Osteoblast (primary cell): ENCODE measurements around the gene RB1. TPM values are rescaled to one million over a fixed set of nuclear protein-coding genes. Genes with fewer than 3 reads are reported as not detected.

Source experiments
- DNase-seq: peaks from one replicate; pipeline ENCODE4 v3.0.0; 2011; ENCODE audit warnings: low spot score, mixed read lengths; ENCODE audit not compliant: insufficient read length; ENCODE audit errors: missing footprints
- H2AFZ ChIP-seq: 2 replicates; pipeline ENCODE4 v1.6.0; 2011; ENCODE audit warnings: mild to moderate bottlenecking, low read length
- H3K27ac ChIP-seq: 2 replicates; pipeline ENCODE4 v1.5.1; 2011; ENCODE audit warnings: mild to moderate bottlenecking, low read depth, low read length, moderate library complexity
- H3K27me3 ChIP-seq: 2 replicates; pipeline ENCODE4 v1.6.0; 2012; ENCODE audit warnings: mild to moderate bottlenecking, control low read depth, inconsistent platforms, low read length, moderate library complexity; ENCODE audit not compliant: insufficient read depth
- H3K36me3 ChIP-seq: 2 replicates; pipeline ENCODE4 v1.5.1; 2011; ENCODE audit warnings: mild to moderate bottlenecking, low read length, control low read depth, moderate library complexity; ENCODE audit not compliant: insufficient read depth
- H3K4me1 ChIP-seq: 2 replicates; pipeline ENCODE4 v1.5.1; 2011; ENCODE audit warnings: mild to moderate bottlenecking, low read length, control low read depth, moderate library complexity; ENCODE audit not compliant: insufficient read depth
- H3K4me2 ChIP-seq: 2 replicates; pipeline ENCODE4 v1.6.0; 2011; ENCODE audit warnings: mild to moderate bottlenecking, low read length; ENCODE audit not compliant: insufficient read depth
- H3K4me3 ChIP-seq: fragments of 200-600 bp; sonication (generic); 3 replicates; pipeline ENCODE4 v1.5.1; 2012; ENCODE audit warnings: mild to moderate bottlenecking, low read length, inconsistent platforms; ENCODE audit not compliant: insufficient read depth
- H3K79me2 ChIP-seq: 2 replicates; pipeline ENCODE4 v1.6.0; 2012; ENCODE audit warnings: mild to moderate bottlenecking, low read length, control low read depth, inconsistent platforms; ENCODE audit not compliant: insufficient read depth
- H3K9me3 ChIP-seq: 2 replicates; pipeline ENCODE4 v1.5.1; 2011; ENCODE audit warnings: low read depth, low read length, control low read depth
- H4K20me1 ChIP-seq: 2 replicates; pipeline ENCODE4 v1.6.0; 2012; ENCODE audit warnings: mild to moderate bottlenecking, low read length, control low read depth; ENCODE audit not compliant: insufficient read depth
- total RNA-seq: library from RNA; depleted of rRNA; stranded (reverse); fragments of >200 nt; gene quantifications from 2 replicates; pipeline ENCODE4 v1.2.3, GENCODE V29; 2012
- TF ChIP-seq, protein P1 (sequence below): IDR thresholded peaks from 2 replicates; pipeline ENCODE4 v1.5.1; 2011; ENCODE audit warnings: mild to moderate bottlenecking, low read depth, low read length, moderate library complexity; ENCODE audit errors: extremely low read depth

RB1 gene
- total RNA-seq, 1 donor = 33.3 TPM

DNA sequence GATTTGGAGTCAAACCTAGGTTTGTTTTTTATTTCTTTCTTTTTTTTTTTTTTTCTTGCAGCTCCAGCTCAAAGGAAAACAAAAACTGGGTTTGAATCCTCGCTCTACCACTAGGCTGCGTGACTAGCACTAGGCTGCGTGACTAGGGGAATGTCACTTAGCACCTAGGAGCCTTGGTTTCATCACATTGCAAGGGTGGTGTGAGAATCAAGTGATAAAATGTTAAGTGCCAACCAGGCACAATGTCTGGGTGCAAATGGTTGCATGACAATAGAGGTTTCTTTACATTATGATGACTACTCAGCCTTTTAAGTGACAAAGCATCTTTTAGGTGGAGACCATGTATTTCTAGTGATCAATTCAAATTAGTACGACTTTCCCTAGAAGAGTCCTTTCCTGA is 201.5 kb downstream of the RB1 start:
- TF ChIP-seq, protein P1, sequence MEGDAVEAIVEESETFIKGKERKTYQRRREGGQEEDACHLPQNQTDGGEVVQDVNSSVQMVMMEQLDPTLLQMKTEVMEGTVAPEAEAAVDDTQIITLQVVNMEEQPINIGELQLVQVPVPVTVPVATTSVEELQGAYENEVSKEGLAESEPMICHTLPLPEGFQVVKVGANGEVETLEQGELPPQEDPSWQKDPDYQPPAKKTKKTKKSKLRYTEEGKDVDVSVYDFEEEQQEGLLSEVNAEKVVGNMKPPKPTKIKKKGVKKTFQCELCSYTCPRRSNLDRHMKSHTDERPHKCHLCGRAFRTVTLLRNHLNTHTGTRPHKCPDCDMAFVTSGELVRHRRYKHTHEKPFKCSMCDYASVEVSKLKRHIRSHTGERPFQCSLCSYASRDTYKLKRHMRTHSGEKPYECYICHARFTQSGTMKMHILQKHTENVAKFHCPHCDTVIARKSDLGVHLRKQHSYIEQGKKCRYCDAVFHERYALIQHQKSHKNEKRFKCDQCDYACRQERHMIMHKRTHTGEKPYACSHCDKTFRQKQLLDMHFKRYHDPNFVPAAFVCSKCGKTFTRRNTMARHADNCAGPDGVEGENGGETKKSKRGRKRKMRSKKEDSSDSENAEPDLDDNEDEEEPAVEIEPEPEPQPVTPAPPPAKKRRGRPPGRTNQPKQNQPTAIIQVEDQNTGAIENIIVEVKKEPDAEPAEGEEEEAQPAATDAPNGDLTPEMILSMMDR = no peak
- Histone ChIP-seq H2AFZ (no peak overlapping the region), H3K4me3 (no peak overlapping the region), H3K4me1 (peaks cover 11% of the 10 kb centered on the region), H3K27me3 (no peaks in the 10 kb centered on the region), H4K20me1 (no peaks in the 10 kb centered on the region), H3K9me3 (no peaks in the 10 kb centered on the region), H3K27ac (no peak overlapping the region), H3K36me3 (no peaks in the 10 kb centered on the region), H3K79me2 (no peaks in the 10 kb centered on the region), H3K4me2 (no peak overlapping the region)
- no peak for DNase-seq

DNA sequence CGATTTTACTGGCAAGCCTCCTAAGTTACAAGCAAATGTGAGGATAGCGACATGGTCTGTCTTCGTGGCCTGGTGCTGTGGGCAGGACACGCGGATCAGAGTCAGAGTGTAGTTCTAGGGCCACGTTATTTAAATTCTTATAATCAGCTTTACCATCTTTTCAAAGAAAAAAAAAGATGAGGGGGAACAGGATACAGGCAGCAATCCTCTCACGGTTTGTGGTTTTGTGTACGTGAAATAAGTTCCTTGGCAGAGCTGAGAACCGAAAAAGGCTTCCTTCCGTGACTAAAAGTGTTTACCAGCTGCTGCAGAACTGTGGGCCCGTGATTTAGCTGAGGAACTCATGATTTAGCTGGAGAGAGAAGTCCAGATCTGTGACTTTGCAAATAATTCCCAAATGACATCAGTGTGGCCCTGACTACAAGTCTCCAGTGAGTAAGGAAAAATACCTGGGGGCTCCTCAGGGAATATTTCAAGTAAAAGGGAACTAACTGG is 202.1 kb downstream of the RB1 start:
- Histone ChIP-seq H3K4me3 (no peak overlapping the region), H3K79me2 (no peaks in the 10 kb centered on the region), H3K9me3 (no peaks in the 10 kb centered on the region), H2AFZ (no peak overlapping the region), H3K4me2 (no peak overlapping the region), H3K27me3 (no peaks in the 10 kb centered on the region), H4K20me1 (no peaks in the 10 kb centered on the region), H3K27ac (peak overlapping the region; percentile 36), H3K4me1 (peaks cover 7% of the 10 kb centered on the region), H3K36me3 (no peaks in the 10 kb centered on the region)
- no peak for DNase-seq
- TF ChIP-seq, protein P1 = no peak

DNA sequence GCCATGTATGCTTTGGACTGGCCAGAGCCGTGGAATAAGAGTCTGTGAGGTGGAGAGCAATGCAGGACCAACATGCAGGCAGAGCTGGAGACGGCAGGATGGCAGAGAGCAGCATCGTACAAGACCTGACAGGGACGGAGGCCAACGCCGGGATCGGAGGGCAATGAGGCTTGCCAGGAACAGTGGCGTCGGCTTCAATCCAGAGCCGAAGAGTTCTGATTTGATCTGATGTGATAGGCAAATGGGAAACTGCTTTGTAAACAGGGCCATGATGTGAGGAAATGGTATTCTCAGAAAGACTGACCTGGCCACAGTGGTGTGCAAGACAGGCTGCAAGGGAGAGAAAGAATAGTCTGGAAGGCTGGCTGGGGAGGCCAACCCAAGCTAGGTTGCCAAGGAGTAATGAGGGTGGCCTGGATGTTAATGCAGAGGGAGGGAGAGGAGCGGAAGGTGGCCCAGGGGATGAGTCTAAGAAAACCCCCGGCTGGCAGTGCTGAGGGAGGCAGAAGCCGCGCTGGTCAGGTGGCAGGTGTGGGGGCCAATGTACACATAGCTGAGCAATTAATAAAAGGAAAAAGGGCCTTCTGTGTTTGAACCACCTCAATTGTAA is 202.6 kb downstream of the RB1 start:
- Histone ChIP-seq H3K4me2 (no peak overlapping the region), H3K4me3 (no peak overlapping the region), H3K27ac (peak overlapping the region; percentile 36), H3K9me3 (no peaks in the 10 kb centered on the region), H3K79me2 (no peaks in the 10 kb centered on the region), H2AFZ (peak overlapping the region; percentile 9), H3K4me1 (peaks cover 2% of the 10 kb centered on the region), H4K20me1 (no peaks in the 10 kb centered on the region), H3K27me3 (no peaks in the 10 kb centered on the region), H3K36me3 (no peaks in the 10 kb centered on the region)
- TF ChIP-seq, protein P1 = no peak
- no peak for DNase-seq

DNA sequence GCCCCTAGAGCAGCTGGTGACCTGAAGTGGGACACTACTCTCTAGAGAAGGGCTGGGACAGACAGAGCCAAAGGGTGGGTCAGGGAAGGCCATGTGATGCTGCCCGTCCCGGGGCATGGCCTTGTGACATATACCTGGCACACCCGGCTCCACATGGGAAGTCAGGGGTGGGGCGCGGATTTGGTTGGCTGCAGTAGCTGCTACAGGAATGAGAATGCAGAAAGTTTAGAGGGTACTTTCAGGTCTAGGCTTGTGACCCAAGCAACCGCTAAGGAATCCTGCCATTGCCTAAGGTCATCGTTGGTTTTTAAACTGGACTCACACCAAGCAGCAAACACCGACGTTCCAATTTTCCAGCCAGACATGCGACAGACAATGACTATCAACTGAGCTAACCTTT is 203.5 kb downstream of the RB1 start:
- H4K20me1 ChIP-seq = no peaks in the 10 kb centered on the region
- H2AFZ ChIP-seq = no peak overlapping the region
- no peaks in the 10 kb centered on the region for H3K27me3 ChIP-seq
- TF ChIP-seq, protein P1 = no peak
- no peaks in the 10 kb centered on the region for H3K4me1 ChIP-seq
- no peaks in the 10 kb centered on the region for H3K79me2 ChIP-seq
- H3K4me3 ChIP-seq = no peak overlapping the region
- no peaks in the 10 kb centered on the region for H3K36me3 ChIP-seq
- no peaks in the 10 kb centered on the region for H3K9me3 ChIP-seq
- DNase-seq = no peak
- no peak overlapping the region for H3K4me2 ChIP-seq
- H3K27ac ChIP-seq = no peak overlapping the region
